Upper lobe of right lung (tissue), 1 donor: ENCODE data around the gene XRRA1. TPM values are rescaled to one million over a fixed set of nuclear protein-coding genes. Genes with fewer than 3 reads are reported as not detected.

Experiments used
- ATAC-seq: fragments of 200-7000 bp; cut with Tn5 transposase; one replicate; pipeline ENCODE4 v1.9.1; 2020; ENCODE audit warnings: mild to moderate bottlenecking, moderate library complexity
- DNase-seq: peaks from one replicate; pipeline ENCODE4 v3.0.0-alpha.2; 2020
- H3K27ac ChIP-seq: fragments of 200-600 bp; one replicate; pipeline ENCODE4 v1.8.0; 2022
- H3K27me3 ChIP-seq: fragments of 200-600 bp; one replicate; pipeline ENCODE4 v1.8.0; 2022; ENCODE audit warnings: mild to moderate bottlenecking
- H3K36me3 ChIP-seq: fragments of 200-600 bp; one replicate; pipeline ENCODE4 v1.8.0; 2022
- H3K4me1 ChIP-seq: fragments of 200-600 bp; one replicate; pipeline ENCODE4 v1.8.0; 2022
- H3K4me3 ChIP-seq: fragments of 200-600 bp; one replicate; pipeline ENCODE4 v1.8.0; 2022; ENCODE audit warnings: mild to moderate bottlenecking
- H3K9me3 ChIP-seq: fragments of 200-600 bp; one replicate; pipeline ENCODE4 v1.8.0; 2022
- intact Hi-C: fragments of 100-400 bp; cut with DNase I; formaldehyde crosslinking; loops from one replicate; pipeline ENCODE4 v1.11.0; 2022
- total RNA-seq: library from RNA; stranded (reverse); fragmentation: NEBNext Ultra II Directional; extraction: Animal tissue kit (Norgen Biotek cat#: 25700); gene quantifications from one replicate; pipeline ENCODE4 v1.2.1, GENCODE V29; 2021
- TF ChIP-seq, protein P1 (sequence below): fragments of 200-600 bp; IDR thresholded peaks from one replicate; pipeline ENCODE4 v1.8.0; 2022; ENCODE audit warnings: antibody characterized with exemption
- donor health status: DM: no; HTN: yes; CAD: no; lungs with severe emphysema.

The XRRA1 gene
- total RNA-seq, 1 donor from 2014 or later: 10.6 TPM

DNA sequence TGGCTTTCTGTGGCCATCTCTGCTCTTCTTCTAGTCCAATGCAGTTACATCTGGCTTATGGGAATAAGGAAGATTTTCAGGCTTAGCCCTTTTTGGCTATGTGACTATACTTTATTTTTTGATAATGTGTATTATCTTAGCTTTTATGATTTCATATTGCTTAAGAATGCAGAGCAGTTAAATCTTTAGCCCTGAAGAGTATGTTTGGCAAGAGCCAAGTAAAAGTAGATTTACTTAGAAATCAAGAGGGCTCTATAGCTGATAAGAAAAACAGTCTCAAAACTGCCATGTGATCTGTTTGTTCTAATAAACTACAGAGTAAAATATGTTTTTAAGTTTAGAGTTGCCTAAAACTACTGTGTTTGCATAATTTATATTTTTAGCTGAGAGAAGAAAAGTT, 139.1 kb downstream of the XRRA1 start:
- no peaks in the 10 kb centered on the region for H3K9me3 ChIP-seq
- peaks cover 23% of the 10 kb centered on the region for H3K4me1 ChIP-seq
- H3K36me3 ChIP-seq: peaks cover 4% of the 10 kb centered on the region
- no peak overlapping the region for H3K4me3 ChIP-seq
- DNase-seq (no peak), ATAC-seq (peak; percentile 44)
- intact Hi-C loops: no loop called here
- peak overlapping the region; percentile 49 for H3K27ac ChIP-seq
- H3K27me3 ChIP-seq: no peaks in the 10 kb centered on the region
- TF ChIP-seq, protein P1, sequence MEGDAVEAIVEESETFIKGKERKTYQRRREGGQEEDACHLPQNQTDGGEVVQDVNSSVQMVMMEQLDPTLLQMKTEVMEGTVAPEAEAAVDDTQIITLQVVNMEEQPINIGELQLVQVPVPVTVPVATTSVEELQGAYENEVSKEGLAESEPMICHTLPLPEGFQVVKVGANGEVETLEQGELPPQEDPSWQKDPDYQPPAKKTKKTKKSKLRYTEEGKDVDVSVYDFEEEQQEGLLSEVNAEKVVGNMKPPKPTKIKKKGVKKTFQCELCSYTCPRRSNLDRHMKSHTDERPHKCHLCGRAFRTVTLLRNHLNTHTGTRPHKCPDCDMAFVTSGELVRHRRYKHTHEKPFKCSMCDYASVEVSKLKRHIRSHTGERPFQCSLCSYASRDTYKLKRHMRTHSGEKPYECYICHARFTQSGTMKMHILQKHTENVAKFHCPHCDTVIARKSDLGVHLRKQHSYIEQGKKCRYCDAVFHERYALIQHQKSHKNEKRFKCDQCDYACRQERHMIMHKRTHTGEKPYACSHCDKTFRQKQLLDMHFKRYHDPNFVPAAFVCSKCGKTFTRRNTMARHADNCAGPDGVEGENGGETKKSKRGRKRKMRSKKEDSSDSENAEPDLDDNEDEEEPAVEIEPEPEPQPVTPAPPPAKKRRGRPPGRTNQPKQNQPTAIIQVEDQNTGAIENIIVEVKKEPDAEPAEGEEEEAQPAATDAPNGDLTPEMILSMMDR: no peak

DNA sequence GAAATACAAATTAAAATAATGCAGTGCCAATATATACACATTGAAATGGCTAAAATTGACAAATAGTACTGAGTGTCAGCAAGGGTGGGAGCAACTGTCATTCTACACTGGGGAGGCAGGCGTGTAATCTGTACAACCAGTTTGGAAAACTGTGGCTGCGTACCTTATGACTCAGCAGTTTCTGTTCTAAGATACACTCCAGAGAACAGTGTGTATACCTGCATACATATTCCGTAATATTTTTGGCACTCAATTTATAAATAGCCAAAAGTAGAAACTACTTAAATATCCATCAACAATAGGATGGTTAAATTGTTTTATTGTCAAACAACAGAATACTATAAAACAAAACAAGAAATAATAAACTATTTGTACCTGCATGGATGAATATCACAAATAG, 142.6 kb downstream of the XRRA1 start:
- TF ChIP-seq, protein P1: no peak
- Histone ChIP-seq H3K4me3 (no peak overlapping the region), H3K4me1 (peaks cover 23% of the 10 kb centered on the region), H3K9me3 (no peaks in the 10 kb centered on the region), H3K27ac (no peak overlapping the region), H3K36me3 (no peaks in the 10 kb centered on the region), H3K27me3 (no peaks in the 10 kb centered on the region)
- peak; percentile 39 for ATAC-seq
- DNase-seq: no peak
- intact Hi-C loops: no loop called here

DNA sequence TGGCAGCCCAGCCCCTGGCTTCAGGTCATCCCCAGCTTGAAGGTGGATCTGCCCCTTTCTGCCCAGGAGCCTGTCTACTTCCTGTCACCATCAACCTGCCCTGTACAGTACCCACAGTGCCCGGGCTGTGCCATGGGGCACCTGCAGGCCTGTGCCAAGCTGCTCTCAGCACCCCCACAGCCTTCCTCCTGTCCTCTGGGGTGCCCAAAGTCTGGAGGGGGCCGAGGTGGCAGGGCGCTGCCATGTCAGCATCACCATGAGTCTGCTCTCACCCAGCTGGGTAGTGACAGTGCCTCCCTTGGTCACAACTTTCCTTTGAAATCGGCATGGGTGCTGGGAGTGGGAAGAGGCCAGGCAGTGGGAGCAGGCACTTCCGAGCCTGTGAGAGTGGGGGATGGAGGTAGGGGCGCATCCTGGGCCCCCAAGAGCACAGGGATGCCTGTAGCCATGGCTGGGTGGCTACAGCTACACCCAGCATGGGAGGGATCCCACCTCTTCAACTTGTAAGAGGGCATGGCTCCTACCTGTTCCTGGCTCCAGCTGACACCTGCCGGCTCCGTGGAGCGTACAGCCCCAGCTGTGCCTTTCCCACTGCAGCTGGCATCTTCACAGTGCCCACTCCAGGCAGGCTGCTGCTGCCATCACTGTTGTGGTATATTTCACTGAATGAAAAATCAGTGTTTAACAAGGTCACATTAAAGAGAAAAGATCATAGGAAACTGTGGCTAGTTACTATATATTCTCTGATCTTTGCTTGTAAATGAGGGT, 157.4 kb downstream of the XRRA1 start:
- intact Hi-C loops: no loop called here
- ATAC-seq: peak; percentile 45
- TF ChIP-seq, protein P1: no peak
- peaks cover 24% of the 10 kb centered on the region for H3K36me3 ChIP-seq
- H3K9me3 ChIP-seq: no peaks in the 10 kb centered on the region
- no peaks in the 10 kb centered on the region for H3K4me1 ChIP-seq
- H3K27ac ChIP-seq: no peak overlapping the region
- no peak overlapping the region for H3K4me3 ChIP-seq
- no peaks in the 10 kb centered on the region for H3K27me3 ChIP-seq
- DNase-seq: no peak

Other genes starting within 250 kb of the XRRA1 start
- gene CHRDL2, start 217.7 kb downstream of the XRRA1 start, total RNA-seq: 1.6 TPM
- gene RNF169, start 200.2 kb downstream of the XRRA1 start, total RNA-seq: 21.3 TPM
- gene SPCS2, start 175 bp upstream of the XRRA1 start, total RNA-seq: 178 TPM
- gene NEU3, start 39.8 kb upstream of the XRRA1 start, total RNA-seq: 9.6 TPM
- not detected for gene OR2AT4, start 147.8 kb upstream of the XRRA1 start, total RNA-seq
- gene SLCO2B1, start 202.0 kb upstream of the XRRA1 start, total RNA-seq: 204 TPM